ENCODE measurements around the gene NKD2. TPM values are rescaled to one million over a fixed set of nuclear protein-coding genes. Genes with fewer than 3 reads are reported as not detected.

Gene NKD2
- total and polyA plus RNA-seq, 2 experiments from 2014 or later: 9.0 to 11.9 TPM

- H3K9me3 Mint-ChIP-seq: no peaks in the 10 kb centered on the region
- H3K27ac Mint-ChIP-seq: no peak overlapping the region
- Histone ChIP-seq H3K27me3 (ENCODE audit: insufficient read depth) (no peaks in the 10 kb centered on the region), H3K36me3 (ENCODE audit: insufficient read depth) (no peaks in the 10 kb centered on the region), H3K27ac (ENCODE audit: low read depth) (no peak overlapping the region), H3K79me2 (replicated peaks; ENCODE audit: insufficient read depth) (no peaks in the 10 kb centered on the region), H2AFZ (no peak overlapping the region), H4K20me1 (replicated peaks; ENCODE audit: insufficient read depth) (no peaks in the 10 kb centered on the region), H3K9me2 (ENCODE audit: insufficient read depth) (no peaks in the 10 kb centered on the region), H3F3A (replicated peaks; ENCODE audit: low read depth) (no peaks in the 10 kb centered on the region), H3K4me2 (no peak overlapping the region), H3K4me1 (ENCODE audit: insufficient read depth) (no peaks in the 10 kb centered on the region), H3K4me3 (no peak overlapping the region)
- TF ChIP-seq ZNF114 (CRISPR knock-in tag; IDR thresholded peaks at IDR 0.05) (no peak), NANOG (IDR thresholded peaks at IDR 0.05; ENCODE audit: borderline replicate concordance) (no peak), ZNF462 (CRISPR knock-in tag; IDR thresholded peaks at IDR 0.05) (no peak), ZNF331 (CRISPR knock-in tag; IDR thresholded peaks at IDR 0.05; ENCODE audit: low read depth) (no peak), JUNB (IDR thresholded peaks at IDR 0.05; ENCODE audit: unreplicated experiment) (no peak), EZH2phosphoT487 (IDR thresholded peaks at IDR 0.05; ENCODE audit: unreplicated experiment) (no peak), CREB1 (CRISPR knock-in tag; IDR thresholded peaks at IDR 0.05; ENCODE audit: low read depth) (no peak), EZH2 (IDR thresholded peaks at IDR 0.05; ENCODE audit: low read depth, unreplicated experiment) (no peak), REST (IDR thresholded peaks at IDR 0.05; ENCODE audit: unreplicated experiment) (no peak), POLR2AphosphoS5 (IDR thresholded peaks at IDR 0.05; ENCODE audit: low read depth) (no peak), STAT1 (IDR thresholded peaks at IDR 0.05; ENCODE audit: unreplicated experiment) (no peak)
- TF ChIP-seq, protein P1, sequence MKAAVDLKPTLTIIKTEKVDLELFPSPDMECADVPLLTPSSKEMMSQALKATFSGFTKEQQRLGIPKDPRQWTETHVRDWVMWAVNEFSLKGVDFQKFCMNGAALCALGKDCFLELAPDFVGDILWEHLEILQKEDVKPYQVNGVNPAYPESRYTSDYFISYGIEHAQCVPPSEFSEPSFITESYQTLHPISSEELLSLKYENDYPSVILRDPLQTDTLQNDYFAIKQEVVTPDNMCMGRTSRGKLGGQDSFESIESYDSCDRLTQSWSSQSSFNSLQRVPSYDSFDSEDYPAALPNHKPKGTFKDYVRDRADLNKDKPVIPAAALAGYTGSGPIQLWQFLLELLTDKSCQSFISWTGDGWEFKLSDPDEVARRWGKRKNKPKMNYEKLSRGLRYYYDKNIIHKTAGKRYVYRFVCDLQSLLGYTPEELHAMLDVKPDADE (IDR thresholded peaks at IDR 0.05): no peak
- TF ChIP-seq, protein P2, sequence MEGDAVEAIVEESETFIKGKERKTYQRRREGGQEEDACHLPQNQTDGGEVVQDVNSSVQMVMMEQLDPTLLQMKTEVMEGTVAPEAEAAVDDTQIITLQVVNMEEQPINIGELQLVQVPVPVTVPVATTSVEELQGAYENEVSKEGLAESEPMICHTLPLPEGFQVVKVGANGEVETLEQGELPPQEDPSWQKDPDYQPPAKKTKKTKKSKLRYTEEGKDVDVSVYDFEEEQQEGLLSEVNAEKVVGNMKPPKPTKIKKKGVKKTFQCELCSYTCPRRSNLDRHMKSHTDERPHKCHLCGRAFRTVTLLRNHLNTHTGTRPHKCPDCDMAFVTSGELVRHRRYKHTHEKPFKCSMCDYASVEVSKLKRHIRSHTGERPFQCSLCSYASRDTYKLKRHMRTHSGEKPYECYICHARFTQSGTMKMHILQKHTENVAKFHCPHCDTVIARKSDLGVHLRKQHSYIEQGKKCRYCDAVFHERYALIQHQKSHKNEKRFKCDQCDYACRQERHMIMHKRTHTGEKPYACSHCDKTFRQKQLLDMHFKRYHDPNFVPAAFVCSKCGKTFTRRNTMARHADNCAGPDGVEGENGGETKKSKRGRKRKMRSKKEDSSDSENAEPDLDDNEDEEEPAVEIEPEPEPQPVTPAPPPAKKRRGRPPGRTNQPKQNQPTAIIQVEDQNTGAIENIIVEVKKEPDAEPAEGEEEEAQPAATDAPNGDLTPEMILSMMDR (conservative IDR thresholded peaks at IDR 0.05; ENCODE audit: low read depth in 2 of 2): no peak
- DNase-seq (ENCODE audit: low spot score) (no peak), ATAC-seq (no peak)
- no peaks in the 10 kb centered on the region for H3K4me1 Mint-ChIP-seq
- H3K4me3 Mint-ChIP-seq: no peak overlapping the region
- H3K27me3 Mint-ChIP-seq (ENCODE audit: insufficient read depth, low read depth, poor library complexity): peaks cover 10% of the 10 kb centered on the region
- no peaks in the 10 kb centered on the region for H3K36me3 Mint-ChIP-seq (ENCODE audit: low read depth)
Observed at GRCh38 chr5:964821-965220, 43.8 kb upstream of the NKD2 start.

All from GM23338 (cell line).